HuH-7 (cell line): ENCODE results near the gene GLB1L2.

Source experiments
- DNase-seq: peaks from one replicate; pipeline ENCODE4 v3.0.0; 2011; ENCODE audit warnings: low spot score

The GLB1L2 gene

DNA sequence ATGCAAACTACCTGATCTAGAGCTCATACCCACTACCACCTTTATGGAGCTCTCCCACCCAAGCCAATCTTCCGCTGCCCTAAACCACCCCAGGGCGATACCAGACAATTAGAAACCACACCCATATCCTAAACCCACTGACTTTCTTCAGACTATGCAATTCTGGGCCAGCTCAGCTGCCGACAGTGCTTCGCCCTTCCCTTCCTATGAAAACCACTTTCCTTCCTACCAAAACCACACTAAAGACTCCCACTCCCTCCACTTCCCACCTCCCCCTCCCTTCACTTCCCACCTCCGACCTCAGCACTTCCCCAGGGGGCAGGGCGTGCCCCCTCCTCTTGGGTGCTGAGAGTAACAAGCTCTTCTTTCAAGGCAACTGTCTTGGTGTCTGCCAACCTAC is 55.2 kb downstream of the GLB1L2 start:
- no peak for DNase-seq

DNA sequence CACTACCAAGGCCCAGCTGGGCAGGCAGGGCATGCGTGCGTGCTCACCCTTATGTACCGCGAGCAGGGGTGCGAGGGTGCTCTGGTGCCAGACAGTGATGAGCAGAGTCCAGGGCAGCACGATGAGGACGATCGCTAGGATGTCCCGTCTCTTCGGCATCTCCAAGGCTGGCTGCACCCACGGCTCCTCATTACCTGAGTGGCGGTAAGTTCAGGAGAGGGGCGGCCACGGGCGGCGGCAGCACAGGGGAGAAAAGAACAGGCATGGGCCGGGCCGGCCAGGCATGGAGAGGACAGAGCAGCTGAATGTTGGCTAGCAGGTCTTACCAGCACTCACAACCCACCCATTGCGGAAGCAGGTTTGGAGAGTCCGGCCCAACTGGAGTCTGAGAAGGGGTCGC is 55.7 kb downstream of the GLB1L2 start:
- DNase-seq = no peak

DNA sequence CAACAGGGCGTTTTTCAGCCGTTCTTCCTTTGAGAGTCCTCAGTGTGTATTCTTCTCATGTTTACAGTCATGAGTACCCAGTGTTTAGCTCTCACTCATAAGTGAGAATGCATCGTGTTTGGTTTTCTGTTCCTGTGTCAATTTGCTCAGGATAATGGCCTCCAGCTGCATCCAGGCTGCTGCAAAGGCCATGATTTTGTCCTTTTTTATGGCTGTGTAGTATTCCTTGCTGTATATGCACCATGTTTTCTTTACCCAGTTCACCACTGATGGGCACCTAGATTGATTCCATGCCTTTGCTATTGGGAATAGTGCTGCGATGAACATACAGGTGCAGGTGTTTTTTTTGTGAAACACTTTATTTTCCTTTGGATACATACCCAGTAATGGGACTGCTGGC is 56.8 kb downstream of the GLB1L2 start:
- no peak for DNase-seq

DNA sequence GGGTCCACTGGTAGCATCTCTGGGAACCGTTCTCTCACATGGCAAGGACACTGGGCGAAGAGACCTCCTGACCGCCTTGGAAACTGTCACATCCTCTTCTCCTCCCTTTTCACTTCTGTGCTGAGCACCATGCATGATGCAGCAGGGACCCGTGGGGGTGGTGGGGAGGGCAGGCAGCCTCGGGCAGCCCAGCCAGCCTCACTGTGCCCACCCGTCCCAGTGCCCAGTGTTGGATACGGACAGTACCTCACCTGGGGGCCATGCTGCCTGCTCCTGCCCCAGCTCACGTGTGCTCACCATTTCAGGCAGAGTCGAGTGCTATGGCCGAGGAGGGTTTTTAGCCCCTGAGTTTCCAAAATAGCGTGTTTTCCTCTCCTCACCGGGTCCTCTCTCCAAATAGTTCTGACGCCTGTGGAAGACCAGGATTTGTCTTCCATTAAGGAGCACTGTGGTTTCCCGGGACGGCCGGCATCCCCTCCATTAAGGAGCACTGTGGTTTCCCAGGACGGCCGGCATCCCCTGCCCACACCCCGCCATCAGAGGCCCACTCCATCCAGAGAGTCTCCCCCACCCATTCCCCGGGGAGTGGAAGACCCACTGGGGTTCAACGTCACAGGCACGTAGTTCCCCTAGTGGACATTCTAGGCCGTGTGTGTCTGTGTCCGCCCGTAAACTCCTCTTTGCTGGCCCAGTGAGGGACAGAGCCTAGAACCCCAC is 57.8 kb downstream of the GLB1L2 start:
- DNase-seq = no peak

DNA sequence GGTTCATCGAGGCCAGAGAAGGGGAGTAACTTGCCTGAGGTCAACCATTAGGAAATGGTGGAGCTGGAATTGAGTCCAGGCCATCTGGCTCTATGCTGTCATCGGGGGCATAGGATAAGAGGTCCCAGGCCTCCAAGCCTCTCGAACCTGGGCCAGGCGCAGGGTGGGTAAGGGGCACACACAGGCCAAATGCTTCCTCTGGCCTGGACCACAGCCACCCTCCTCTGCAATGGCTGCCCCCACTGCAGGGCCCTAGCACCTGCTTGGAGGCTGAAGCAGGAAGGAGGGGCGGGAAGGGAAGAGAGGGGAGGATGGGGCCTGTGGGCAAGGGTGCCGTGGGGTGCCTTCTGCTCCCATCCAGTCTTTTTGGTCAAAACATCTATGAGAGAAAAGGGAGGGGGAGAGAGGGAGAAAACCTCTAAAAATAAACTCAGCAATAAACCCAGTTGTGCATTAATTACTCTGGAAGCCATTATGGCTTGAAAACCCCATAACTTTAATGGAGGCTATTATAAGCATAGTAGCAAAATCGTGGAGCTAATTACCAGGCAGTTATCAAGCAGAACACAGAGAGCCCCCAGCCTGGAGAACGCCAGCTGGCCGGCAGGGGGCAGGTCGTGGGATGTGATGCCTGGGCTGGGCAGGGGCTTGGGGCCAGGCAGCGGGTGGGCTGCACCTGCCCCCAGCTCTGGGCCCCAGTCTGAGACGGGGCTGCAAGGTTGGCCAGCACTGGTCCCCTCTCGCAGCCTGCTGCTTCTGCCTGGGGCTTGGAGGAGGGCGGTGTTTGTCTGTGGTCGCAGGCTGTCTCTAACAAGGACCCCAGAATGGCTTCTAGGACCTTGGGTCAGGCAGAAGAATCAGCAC is 59.1 kb downstream of the GLB1L2 start:
- DNase-seq = no peak

DNA sequence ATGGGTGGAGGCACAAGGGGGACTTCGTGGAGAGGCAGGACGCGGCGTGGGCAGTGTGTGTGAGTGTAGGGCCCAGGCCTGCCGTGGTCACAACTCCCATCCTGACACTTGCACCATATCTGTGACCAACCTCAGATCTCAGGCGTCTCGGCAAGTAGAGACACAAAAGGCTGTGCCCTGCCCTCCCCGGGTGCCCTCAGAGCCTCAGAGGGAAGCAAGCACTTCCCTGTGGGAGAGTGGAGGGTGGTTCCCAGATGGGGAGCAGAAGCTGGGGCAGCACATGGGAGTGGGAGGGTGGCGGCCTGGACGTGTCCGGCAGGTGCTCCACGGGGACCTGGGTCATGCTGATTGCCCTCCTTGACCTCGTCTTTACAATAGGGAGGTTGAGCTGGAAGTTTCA is 59.9 kb downstream of the GLB1L2 start:
- no peak for DNase-seq

DNA sequence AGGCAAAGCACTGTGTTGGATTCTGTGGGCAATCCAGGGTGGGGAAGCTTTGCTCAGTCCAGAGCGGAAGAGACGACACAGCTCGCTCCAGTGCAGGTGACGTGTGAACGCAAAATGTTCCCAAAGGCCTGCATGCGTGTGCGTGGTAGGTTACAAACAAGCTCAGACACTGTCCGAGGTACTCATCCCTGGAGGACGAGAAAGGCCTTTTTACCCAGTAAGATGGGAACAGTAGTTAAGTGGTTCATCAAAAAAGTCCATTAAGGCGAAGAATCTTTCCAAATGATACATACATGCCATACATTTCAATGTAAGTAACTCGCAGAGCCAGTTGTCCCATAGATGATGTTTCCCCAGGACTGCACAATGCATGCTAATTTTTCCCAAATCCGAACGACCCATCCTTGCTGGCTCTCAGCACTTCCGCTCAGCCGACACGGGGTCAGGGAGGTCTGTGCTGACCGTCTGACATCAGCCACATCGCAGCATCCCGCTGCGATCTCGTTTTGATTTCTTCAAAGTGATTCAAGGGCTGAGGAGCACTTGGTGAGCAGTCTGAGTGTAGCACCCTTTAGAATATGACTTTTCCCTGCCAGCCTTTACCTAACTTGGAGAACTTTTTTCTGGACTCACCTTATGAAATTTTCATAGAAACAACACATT is 61.3 kb downstream of the GLB1L2 start:
- DNase-seq = no peak

DNA sequence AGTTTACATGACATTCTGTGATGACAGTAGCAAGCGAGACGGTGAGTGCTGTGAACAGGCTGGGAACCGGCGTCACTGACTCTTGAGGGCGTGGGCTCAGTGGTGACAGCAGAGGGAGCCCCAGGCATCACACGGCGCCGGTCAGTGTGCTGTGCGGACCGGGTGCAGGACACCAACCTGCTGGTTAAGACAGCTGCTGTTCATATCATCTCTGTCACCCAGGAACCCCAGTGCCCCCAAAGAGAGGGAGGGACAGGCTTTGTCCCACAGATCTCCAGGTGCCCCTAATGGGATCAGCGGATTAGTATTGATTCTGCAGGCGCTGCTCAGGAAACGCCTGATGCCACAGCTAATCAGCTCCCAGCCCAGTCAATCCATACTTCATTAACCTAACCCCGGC is 61.9 kb downstream of the GLB1L2 start:
- peak; percentile 72 for DNase-seq

DNA sequence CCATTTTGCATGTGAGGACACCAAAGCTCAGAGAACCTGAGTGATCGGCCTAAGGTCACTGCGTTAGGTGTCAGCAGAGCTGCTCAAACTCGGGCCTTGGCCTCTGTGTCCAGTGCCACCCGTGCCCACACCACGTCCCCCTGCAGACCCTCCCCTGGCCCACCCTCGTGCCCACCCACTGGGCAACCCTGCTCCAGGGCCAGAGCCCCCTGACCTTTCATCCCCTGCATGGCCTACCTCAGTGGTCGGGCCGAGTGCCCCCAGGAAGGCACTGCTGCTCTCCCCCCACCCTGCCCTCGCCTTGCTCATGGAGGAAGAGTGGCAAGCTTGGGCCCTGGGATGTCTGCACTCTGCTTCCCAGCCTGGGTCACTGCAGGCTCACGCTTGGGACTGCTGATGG is 62.5 kb downstream of the GLB1L2 start:
- DNase-seq = no peak

DNA sequence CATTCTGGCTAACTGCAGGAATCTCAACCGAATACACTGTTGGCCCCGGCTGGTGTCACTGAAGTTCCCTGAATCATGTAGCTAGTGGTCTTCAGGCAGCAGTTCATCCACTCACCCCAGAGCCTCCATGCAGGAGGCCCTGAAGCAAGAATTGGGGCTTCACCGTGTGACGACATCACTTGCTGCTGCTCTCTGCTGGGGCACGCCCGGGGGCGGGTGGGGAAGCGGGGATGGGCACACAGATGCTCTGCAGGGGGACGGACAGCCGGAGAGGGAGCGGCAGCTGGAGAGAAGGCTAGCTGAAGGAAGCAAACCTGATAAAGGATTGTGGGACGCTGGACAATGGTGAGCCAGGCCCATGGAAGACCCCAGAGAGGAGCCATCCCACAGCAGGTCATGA is 63.2 kb downstream of the GLB1L2 start:
- no peak for DNase-seq

DNA sequence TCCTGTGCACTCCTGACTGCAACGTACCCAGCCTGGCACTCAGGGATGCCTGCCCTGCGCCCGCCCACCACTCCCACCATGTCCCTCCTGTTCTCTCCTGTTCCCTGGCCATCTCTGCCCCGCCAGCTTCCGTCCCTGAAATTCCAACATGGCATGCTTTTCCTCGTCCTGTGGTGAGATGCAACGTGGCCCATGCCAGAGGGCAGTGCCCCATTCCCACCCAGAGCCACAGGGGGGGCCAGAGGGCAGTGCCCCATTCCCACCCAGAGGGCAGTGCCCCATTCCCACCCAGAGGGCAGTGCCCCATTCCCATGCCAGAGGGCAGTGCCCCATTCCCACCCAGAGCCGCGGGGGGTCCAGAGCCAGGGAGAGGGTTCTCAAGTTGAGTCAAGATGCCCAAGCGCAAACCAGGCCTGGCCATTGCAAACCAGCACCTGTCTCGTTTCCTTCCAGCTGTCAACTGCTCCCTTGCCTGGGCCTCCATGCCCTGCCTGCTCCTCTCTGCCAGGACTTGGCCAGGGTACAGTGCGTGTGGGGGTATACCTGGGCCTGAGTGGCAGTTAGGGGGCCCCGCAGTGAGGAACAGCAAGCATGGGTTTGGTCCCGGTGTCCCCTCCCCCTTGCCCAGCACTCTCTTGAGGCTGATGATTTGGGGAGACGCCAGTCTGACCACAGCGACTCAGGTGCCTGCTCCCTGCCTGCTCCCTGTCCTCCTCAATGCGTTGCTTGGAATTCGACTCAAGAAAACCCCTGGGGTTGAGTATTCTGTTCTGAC is 65.7 kb downstream of the GLB1L2 start:
- no peak for DNase-seq

DNA sequence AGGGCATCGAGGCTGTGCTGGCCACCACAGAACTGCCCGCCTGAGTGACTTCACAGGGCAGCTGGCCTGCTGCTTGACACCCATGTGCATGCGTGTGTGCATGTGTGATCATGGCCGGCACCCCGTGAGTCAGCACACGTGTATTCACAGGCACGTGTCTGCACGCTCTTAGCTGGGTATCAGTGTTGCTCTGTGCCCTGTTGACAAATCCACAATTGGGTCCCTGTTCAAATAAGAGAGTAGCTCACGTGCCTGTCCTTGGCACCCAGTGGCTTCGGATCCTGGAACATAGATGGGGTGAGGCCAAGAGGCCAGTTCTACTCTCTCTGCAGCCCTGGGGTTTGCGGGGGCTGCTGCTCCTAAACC is 66.3 kb downstream of the GLB1L2 start:
- DNase-seq = no peak

DNA sequence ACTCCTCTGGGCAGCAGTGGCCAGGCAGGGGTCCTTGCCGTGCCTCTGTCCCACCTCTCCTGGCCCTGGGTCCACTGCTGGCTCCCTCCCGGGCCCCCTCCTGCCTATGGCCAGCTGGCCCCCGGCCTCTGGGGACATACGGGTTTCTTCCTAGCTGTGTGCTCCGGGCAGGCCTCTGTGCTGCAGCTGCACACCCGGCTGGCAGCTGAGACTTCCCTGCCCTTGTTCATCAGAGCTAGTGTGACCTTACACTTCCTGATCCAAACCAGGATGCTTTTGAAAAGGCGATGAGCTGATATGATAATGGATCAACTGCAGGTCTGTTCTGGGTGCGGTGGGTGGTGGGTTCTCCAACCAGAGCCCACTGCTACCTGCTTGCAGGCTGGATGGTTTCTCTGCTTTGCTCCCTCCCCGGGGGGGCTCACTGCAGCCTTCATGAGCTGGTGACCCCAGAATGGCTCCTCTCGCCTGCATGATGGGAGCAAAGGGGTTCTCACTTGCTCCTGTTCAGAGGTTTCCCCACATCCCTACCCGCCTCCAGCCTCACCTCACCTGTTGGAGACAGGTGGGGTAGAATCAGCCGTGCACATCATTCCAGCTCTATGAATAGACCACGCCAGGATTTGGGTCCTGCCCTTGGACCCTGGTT is 67.0 kb downstream of the GLB1L2 start:
- DNase-seq = no peak

DNA sequence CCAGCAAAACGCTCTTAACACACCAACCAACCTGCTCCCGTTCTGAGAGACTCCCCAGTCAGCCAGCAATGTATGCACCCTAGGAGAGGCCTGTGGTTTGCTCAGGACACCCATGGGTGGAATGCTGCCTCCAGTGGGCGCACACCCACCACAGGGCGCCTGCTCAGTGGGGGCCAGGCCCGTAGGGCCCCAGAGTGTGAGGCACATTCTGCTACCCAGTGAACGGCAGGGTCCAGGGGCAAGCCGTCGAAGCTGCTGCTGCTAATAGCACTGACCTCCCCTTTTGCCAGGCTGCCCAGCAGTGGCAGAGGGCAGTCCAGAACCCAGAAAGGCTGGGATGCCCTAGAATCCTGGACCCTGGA is 67.5 kb downstream of the GLB1L2 start:
- DNase-seq = no peak

DNA sequence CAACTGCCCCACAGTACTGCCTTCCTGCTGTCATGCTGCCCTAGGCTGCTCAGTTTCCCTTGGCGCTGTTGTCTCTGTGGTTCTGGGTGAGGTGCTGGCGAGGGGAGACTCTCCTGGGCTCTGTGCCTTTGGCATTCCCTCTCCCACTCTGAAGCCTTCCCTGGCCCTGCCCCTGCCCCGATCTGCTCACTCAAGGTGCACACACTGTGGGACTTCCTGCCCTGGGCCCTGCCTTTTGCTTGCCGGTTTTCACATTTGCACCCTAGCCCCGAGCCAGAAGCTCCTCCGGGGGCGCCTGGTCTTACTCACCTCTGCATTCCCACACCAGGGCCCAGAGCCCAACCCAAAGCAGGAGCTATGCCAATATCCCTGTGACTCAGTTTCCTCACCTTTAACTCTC is 68.2 kb downstream of the GLB1L2 start:
- no peak for DNase-seq

DNA sequence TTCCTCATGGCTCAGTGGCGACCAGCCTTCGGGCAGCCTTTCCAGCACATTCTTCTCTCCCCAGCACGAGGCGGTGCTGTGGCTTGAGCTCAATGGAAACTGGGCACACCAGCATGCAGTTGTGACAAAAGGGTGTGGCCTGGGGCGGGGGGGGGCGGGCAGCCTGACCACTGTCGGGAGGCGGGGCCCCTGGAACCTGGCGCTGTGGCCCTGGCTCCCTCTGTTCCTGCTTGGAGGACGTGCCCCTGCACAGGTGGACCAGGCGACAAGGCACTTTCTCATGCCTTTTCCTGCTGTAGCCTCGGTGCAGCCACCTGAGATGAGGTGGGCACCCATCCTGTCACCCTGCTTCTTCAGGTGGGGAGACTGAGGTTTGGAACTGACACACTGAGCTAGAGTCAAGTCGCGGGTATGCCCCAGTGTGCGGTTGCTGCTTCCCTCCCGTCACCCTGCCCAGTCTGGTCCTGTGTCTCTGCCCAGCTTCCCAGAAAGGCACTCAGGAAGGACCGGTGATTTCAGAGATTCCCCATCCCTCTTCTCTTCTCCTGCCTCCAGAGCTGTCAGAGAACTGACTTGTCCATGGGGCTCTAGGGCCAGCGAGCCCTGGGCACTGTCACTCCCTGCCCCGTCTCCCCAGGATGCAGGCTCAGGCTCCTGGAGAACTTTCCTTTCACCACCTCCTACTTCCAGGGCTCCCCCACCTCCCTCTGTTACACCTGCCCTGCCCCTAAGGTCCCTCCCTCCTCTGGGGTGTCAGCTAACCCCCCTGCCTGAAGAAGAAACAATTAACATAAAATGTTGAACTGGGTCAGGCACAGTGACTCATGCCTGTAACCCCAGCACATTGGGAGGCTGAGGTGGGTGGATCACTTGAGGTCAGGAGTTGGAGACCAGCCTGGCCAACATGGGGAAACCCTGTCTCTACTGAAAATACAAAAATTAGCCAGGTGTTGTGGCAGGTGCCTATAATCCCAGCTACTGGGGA is 70.3 kb downstream of the GLB1L2 start:
- DNase-seq = no peak

DNA sequence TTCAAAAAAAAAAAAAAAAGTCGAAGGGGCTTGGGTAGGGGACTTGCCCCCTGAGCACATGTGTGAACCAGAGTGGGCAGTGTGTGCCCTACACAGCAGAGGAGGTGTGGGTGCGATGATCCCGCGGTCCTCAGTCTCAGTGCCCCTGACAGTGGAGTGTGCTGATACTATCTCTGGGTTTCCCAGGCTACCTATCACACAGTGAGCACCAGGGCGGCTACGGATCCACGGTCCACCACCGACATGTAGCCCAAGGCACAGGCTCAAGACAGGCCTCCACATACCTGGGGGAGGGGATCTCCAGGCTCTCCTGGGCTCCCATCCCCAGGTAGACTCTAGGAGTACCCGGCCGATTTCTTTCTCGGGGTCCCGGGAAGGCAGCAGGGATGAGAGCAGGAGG is 71.1 kb downstream of the GLB1L2 start:
- no peak for DNase-seq

DNA sequence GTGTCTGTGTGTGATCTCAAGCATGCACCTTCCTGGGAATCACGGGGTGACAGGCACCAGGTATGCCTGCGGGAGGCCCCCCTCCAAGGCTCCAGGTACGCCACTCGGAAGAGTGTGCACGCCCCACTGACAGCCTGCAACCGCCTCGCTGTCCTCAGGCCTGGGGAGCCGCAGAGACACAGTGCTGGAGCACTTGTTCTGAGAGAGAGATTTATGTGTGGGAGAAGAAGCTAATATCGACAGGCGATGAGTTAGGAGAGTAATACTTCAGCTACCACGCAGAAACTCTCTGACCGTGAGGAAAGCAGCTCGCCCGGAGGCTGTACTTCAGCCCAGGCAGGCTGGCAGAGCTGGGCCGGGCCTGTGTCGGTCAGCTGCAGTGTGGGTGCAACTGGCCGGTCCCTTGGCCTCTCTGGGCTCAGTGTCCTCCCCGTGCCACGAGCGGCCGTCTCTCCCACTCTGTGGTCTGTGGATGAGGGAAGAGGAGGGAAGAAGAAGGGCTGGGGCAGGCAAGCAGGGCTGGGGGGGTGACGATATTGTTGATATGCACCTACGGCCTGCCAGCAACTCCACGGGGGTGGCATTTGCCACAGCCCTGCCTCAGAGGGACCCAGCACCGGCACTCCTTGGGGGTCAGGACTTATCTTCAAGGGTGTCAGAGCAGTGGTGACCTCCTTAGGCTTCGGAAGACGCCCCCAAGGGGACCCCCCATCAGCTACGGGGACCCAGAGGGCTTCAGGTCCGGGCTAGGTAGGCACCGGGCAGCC is 73.0 kb downstream of the GLB1L2 start:
- DNase-seq = no peak

DNA sequence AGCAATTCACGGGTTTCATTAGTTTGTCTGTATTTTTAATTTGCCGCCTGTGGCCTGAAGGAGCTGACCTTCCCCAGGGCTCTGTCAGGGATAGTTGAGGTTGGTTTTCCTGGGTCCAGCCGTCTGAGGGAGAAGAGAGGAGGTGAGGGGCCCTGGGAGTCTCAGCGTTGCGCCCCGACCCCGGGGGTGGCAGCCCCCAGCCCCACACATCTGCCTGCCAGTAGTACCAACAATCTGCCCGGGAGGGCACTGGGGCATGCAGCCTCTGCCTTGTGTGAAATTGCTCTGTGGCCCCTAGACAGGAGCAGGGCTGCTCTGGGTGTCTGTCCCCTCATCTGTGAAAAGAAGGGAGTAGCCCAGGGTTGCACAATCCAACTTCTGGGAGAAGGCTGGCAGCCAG is 73.6 kb downstream of the GLB1L2 start:
- no peak for DNase-seq

DNA sequence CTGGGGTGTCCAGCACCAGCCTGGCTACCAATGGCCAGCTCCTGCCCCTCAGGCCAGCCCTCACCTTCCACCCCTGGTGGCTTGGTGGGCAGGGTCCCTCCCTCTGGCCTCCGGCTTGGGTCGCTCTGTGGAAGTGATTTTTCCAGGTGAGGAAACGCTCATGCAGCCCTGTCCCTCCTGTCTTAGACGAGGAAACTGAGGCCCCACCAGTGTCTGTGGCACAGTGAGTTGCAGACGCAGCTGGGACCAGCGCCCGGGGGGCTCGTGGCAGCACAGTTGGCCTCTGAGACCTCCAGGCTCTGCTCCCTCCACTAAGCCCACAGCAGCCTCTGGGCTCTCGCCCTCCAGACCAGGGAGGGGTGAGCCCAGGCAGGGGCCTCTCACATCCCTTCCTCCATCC is 74.1 kb downstream of the GLB1L2 start:
- DNase-seq = no peak
